CD4-positive, alpha-beta T cell treated with Interferon gamma for 1 hour (primary cell): ENCODE data around the gene IGSF5.
"Not testable (repeated sequence)": the region's sequence is repeated elsewhere in the genome, so short reads cannot be mapped to it uniquely, and the experiment has no call there.

Experiments
- DNase-seq: peaks from one replicate; pipeline ENCODE4 v3.0.0-alpha.2; 2020

IGSF5 gene

DNA sequence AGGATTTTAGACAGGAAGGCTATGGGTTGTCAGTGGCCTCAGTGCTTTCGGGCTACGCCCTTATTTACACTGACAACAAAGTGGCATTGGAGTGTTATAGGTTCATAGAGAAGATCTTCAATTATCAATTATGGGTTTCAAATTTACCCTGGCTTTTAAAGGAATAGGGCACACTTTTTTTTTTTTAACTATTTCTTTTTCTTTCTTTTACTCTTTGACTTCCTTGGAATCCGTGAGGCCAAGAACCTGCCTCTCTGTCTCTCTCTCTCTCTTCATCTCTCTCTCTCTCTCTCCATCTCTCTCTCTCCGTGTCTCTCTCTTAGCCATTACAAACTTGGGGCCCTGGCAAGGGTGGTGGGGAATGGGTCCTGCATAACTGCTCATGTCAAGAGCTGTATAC is at the start of gene IGSF5:
TSS of gene IGSF5 (plus strand) at position 301 of the 400 bp plus-strand sequence. CDS start 327 bp downstream, outside the sequence.
- DNase-seq, result not testable (repeated sequence)

DNA sequence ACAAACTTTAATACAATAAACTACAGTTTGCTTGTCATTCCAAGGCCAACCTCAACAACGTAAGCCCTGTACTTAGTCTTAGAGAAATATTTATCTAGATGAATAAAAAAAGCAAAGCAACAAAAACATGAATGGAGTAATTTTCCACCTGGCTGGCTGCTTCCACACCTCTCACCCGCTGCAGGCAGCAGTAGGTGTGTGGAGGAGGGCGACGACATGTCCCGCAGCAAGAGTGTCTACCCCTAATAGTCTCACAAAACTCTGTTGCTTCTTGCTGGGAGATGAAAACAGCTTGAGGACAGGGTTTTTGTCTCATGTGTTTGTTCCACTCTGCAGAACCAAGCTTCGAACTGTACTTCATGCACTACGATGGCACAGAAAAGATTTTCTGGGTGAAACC is 48.8 kb upstream of the IGSF5 start:
- no peak for DNase-seq

DNA sequence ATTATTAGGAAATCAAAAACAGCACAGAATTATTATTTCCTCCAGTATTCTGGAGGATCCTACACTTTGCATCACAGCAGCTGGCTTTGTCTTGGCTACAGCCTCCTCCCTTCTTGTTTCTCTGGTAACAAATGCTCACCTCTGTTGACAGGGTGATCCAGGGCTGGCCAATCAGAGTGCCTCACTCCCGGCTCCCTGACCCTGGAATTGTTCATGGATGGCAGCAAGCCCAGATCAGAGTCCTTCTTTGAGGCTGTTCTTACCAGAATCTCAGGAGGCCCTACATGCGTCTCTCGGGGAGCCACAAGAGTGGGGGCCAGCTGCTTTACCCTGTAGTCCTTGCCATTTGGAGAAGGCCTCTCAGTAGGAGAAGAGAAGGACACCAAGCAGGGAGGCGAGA is 48.4 kb upstream of the IGSF5 start:
- no peak for DNase-seq

DNA sequence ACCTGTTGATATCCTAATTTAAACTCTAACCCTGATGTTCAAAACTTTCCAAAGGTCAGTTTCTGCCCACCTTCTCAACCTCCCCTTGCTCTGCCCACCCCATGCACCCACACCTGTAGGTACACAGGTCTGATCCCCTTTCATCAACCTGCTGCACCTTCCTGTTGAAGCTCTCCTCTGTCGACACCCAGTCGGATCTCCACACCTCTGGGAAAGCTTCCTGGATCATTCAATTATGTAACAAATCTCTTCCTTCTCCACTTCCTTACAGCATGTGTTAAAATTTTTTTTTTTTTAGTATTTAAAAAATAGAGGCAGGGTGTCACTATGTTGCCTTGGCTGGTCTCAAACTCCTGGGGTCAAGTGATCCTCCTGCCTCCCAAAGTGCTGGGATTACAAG is 44.7 kb upstream of the IGSF5 start:
- DNase-seq, result no peak

DNA sequence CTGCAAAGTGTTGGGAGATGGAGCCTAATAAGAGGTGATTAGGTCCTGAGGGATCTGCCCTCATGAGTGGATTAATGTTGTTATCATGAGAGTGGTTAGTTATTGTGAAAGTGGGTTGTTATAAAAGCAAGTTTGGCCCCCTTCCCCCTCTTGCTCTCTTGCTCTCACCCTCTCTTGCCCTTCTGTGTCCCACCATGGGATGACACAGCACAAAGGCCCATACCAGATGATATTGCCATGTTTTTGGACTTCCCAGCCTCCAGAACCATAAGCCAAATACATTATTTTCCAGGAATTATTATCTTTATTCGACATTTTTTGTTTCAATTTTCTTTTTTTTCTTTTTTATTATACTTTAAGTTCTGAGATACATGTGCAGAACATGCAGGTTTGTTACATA is 41.4 kb upstream of the IGSF5 start:
- no peak for DNase-seq

DNA sequence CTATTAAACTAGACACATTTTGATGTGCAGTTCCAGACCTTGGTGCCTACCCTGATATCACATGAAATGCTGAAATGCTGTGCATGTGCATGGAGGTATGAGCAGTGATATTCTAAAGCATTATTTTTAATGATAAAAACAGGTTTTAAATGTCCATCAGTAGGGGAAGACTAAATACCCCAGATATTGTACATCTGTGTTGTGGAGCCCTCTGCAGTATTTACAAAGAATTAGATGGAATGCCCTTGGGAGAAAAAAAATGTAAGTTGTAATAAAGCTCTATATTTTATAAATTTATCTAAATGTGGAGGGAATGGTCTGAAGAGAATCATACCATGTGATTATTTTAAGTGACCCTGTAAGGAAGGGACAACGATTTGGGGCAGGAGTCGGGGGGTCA is 39.1 kb upstream of the IGSF5 start:
- DNase-seq, result no peak

DNA sequence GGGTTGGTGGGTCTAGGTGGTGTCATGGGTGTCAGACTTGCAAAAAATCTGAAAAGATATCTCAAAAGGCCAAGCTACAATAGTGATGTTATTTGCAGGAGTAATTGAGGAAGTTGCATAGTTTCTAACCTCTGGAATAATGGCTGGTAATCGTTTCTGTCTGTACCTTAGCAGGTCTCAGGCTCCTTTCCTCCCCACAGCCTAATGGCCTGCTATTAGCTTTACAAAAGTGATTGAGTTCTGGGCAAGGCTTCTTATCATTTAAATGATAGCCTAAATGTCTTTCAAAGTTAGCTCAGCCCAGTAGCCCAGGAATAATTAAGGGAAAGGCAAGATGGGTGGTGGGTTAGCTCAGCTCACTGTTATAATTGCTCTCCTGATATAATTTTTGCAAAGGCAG is 37.7 kb upstream of the IGSF5 start:
- no peak for DNase-seq

DNA sequence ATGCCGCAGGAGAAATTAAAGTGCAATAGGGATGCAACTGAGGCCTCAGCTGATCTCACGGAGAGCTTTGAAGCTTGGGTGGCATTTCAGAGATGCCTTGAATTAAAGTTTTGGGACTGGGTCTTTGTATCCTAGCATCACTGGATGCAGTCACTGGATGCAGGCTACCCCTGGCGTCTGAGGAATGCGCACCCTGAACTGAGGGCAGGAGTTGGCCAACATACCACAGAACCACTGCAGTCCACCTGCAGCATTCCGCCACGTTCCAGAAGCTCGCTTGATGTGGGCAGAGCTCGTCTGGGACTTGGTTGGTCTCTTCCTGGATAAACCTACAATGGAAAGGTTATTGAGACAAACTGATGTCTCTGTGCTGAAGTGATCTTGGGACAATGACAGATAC is 34.1 kb upstream of the IGSF5 start:
- no peak for DNase-seq

DNA sequence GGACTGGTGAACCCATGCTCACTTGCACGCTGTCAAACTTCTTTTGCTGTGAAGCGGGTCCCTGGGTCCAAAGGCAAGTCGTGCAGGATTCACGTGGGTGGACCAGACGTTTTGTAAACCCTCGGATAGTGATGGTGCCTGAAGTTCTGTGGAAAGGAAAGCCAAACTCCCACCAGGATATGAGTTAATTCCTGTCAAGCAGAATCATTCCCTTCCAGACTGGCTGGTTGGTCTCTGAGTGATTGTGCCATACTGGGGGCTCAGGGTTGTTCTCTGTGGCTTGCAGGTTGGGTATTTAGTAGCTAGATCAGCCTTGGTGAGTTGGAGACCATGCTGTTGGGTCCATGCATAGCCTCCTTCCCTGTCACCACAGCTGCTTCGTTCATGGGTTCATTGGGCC is 32.7 kb upstream of the IGSF5 start:
- DNase-seq, result no peak

DNA sequence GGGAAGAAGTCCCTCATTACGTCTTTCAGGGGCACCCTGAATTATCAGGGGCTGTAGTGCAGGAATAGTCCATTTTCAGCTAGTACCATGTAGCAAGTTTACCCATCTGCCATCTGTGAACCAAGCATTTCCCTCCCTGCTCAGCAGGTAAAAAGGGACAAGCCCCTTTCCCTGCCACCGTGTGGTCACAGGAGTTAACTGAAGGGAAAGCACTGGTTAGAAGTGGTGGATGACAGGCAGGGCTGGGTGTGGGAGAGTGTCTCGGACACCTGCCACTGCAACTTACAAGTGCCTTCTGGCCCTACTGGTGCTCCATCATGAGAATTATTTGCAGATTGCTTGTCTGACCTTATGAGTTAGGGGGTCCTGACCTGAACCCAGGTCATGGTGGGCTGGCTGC is 32.0 kb upstream of the IGSF5 start:
- DNase-seq, result no peak

DNA sequence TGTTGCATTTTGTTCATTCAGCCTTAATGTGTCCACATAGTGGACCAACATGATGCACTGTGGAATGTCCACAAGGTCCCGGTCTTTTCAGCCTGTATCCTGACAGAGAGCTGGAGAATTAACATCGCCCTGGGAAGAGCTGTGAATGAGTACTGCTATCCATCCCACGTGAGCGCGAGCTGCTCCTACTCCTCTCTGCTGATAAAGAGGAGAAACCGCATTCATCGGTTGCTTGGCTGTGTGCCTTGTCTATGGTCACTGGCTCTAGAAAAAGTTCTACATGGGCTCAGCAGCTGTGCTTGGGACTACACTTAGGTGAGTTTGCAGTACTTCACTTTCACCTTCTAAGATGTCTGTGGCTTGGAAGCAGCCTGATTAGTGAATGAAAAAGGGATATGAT is 31.1 kb upstream of the IGSF5 start:
- DNase-seq, result no peak

DNA sequence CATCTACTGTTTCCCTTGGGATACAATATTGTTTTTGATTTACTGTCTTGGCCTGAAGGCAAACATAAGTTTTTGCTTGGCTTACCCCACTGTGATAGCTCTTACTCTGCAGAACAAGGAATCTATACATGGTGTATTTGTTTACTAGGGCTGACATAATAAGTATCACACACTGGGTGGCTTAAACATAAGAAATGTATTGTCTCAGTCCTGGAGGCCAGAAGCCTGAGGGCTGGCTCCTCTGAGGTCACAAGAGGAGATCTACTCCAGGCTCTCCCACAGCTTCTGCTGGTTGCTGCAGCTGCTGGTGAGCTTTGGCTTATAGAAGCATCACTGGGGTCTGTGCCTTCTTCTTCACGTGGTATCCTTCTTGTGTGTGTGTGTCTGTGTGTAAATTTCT is 30.7 kb upstream of the IGSF5 start:
- DNase-seq, result no peak

DNA sequence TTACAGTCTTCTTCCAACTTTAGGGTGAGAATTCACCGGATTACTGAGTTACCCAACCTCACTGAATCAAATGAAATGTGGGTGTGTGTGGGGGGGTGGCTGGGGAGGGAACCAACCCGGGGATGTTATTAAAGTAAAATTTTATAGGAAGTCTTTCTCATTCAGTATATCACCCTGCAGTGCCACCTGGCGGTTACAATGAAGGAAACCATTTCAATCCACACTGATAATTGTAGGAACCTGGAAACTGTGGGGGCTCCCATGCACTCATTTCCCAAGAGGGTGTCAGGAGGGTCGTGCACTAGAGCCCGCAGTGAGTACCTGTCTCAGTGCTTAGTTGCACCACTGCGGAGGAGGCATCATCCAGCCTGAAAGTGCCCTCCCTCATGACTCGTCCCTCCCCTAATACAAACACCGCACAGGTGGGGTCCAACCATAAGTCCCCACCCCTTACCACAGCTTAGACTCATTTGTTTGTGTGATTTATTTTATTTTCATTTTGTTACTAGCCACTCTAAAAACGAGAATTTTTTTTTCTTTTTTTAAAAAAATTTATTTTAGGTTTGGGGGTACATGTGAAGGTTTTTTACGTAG is 29.1 kb upstream of the IGSF5 start:
- no peak for DNase-seq

DNA sequence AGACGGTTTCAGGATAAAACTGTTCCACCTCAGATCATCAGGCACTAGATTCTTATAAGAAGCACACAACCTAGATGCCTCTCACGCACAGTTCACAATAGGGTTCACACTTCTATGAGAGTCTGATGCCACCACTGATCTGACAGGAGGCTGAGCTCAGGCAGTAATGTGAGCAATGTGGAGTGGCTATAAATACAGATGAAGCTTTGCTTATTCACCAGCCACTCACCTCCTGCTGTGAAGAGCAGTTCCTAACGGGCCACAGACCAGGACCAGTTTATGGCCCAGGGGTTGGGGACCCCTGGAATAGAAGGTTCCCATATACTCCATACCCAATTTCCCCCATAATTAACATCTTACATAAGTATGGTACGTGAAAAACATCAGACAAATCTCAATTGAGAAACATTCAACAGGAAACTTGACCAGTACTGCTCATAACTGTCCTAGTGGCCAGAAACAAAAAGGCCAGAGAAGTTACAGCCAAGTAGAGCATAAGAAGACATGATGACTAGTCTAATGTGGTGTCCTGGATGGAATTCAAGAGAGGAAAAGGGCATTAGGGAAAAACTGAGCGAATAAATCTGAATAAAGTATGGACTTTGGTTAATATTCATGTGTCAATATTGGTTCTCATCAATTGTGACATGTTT is 24.7 kb upstream of the IGSF5 start:
- DNase-seq, result no peak

DNA sequence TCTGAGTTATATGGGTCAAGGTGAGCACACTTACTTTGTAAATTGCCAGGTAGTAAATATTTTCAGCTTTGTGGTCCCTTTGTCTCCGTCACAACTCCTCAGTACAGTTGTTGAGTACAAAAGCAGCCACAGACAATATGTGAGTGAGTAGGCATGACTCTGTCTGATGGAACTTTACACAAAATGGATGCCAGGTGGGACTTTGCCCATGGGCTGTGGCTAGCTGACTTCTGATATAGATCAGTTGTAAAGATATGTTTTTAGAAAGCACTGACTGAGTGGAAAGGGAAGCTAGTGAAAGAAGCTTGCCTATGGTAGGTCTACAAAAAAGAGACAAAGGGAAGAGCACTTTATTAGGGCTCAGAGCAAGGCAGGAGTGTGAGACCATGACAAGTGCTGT is 23.1 kb upstream of the IGSF5 start:
- DNase-seq, result no peak

DNA sequence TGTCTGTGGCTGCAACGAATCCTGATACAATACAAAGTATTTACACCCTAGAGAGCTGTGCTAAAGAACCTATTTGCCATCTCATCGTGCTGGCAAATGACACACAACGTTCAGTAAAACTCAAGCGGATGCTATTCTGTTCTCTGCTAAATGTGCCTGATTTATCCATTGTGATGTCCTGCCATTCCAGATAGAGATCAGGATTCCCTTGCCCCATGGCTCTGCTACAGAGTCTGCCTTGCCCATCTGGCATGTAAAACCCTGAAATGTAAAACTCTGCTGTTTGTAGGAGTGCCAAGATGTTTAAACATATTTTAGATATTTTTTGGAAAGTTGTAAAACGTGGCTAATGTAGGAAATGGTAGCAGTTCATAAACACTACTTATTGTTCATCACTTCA is 20.0 kb upstream of the IGSF5 start:
- no peak for DNase-seq

DNA sequence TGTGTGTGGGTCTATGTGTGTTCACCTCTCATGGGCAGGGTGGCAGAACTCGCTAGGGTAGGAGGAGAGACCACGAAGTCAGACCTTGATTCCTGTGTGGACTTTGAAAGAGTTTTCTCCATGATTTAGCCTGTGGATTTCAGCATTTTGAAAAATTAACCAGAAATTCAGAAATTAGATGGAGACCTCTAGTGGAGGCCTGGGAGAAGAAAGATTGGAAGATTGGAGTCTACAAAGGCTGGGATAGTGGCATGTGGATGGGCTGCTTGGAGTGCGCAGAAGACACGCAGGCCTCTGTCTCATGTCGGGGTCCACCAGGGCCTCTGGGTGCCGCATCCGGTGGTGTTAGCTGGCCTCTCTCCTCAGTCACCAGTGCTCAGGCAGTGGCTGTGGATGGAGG is 18.9 kb upstream of the IGSF5 start:
- DNase-seq, result no peak

DNA sequence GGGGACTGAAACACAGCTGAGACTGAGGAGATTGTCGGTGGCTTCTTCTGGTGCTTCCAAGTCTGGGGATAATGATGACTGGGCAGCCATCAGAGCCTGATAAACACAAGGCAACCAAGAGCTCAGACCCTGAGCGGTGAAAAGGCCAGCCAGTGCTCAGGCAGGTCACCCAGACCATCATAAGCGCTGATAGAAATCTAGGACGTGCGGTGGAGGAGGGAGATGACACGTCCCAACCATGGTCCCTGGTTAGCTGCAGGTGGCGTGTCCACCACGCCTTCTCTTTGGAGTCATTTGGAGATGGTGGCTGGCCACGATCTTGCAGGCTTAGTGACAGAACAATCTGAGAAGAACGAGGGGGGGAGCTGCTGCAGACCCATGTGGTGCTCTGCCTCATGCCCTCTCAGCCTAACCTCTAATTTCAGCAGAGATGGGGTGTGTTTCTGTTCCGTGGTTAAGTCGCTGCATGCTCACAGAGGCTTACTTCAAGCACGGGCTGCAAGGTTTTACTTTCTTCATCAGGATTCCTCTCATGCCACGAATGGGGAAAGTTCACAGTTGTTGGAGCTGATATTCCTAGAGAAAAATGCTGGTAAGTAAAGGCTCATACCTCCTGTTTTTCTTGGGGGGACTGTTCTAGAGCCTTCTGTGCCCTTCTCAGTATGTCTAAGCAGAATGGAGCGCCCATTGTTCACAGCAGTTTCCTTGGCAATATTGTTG is 17.4 kb upstream of the IGSF5 start:
- DNase-seq, result no peak

DNA sequence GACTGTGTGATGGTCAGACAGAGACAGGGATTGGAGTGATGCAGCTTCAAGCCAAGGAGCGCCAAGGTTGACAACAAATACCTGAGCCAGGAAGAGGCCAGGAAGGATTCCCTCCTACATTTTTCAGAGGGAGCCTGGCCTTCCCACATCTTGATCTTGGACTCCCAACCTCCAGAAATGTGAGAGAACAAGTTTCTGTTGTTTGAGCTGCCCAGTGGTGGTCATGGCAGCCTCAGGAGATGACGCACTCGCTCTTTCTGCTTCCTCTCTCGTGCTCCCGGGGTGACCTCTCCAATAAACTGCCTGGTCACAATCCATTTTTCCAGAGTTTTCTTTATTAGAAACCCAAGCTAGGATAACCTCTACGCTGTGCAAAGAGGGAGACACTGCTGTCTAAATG is 16.6 kb upstream of the IGSF5 start:
- no peak for DNase-seq

DNA sequence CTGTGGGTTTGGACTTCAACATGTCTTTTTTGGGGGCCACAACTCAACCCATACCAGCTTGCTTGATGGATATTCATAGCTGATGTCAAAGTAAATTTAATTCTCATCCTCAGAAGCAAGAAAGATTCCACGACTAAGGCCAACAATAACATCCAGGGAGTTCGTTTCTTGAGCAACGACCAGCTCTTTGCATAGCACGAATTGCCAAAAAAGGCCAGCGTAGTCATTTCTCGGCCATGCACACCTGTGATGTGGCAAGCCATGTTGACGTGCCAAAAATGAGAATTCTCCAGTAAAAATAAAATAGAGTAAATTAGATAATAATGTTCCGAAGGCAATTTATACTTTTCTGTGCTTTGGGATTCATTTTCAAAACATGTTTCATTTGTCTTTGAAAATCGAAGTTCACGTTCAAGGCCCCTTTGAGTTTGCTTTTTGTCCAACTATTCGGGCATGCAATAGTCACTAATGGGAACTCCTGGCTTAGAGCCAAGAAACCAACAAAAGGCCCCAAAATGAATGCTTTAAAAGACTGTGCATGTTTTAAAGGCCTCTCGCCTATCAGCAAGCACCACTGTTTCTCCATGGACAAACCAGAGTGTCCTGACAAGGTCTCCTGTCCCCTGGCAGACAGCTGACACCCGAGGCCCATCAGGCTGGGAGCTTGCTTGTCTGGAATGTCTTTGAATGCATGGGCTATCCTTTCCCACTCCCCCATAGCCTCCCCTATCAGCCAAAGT is 14.4 kb upstream of the IGSF5 start:
- DNase-seq, result no peak

DNA sequence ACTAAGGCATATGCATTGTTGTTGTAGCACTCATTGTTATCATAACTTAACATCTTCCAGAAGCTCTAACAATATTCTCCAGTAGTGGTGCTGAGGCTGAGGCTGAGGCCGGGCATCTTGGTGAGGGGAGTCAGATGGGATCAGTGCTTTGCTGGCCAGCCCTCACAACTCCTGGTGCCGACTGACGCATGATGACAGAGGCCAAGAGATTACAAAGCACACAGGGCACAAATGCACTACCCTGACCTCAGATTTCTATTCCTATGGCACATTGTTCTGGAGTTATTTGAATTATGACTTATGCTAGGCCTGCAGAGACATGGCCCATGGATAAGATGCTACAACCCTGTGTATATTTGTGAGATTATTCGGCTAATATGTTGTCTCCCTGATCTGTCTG is 8.3 kb upstream of the IGSF5 start:
- no peak for DNase-seq

DNA sequence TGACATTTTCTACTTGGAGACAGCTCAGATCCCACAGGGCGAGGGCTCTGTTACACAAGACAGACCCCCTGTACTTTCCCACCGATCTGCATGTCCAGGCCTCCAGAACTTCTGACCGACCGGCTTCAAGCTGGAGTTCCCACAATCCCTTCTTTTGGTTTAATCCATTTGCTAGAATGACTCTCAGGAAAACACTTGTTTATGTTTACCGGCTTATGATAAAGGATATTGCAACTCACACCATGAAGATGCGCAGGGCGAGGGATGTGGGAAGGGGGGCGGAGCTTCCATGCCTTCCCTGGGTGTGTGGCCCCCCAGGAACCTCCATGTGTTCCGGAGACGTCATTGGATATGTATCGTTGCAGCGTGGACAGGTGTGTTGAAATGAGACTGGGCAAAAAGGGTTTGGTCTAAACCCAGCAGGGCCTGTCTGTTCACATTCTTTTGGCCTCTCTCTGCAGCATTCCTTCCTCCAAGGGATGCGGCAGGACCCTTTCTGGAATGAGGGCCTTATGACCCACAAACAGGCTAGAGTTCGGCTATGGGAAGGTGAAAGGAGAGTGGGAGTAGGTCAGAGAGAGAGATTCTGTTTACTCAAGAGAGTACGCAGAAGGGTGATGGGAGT is 7.5 kb upstream of the IGSF5 start:
- no peak for DNase-seq

DNA sequence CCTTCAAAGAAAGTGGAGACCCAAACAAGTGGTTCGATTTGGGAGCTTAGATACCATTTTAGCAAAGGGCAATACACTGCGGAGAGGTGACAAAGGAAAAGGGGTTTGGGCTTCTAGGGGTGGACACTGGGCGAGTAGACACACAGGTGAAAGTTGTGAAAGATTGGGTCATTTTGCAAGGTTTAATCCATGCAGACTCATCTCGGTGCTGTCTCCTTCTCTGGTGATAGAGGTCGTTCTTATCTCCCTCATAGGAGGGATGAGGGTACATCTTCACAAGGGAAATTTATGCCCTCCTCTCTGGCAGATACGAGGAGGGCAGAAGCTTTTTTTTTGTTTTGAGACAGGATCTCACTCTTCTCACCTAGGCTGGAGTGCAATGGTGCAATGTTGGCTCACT is 6.4 kb upstream of the IGSF5 start:
- DNase-seq, result no peak
